GM19468 (cell line): ENCODE data around the gene TBX18.

Experiments used
- ATAC-seq: cut with Tn5 transposase; IDR thresholded peaks from one replicate; pipeline ENCODE4 v1.9.1; 2021; ENCODE audit warnings: mild to moderate bottlenecking, moderate library complexity, moderate number of reproducible peaks; ENCODE audit not compliant: unreplicated experiment; ENCODE audit errors: extremely low read depth

The TBX18 gene

GRCh38 chr6:84638286-84638685, 126.1 kb downstream of the TBX18 start:
- ATAC-seq, result no peak
